Jurkat, Clone E6-1 (cell line): Measurements from ENCODE around the gene TTLL5.

ENCODE experiments used
- DNase-seq: peaks from one replicate; pipeline ENCODE4 v3.0.0-alpha.2; 2011; ENCODE audit warnings: low read depth, low spot score
- H3K4me3 ChIP-seq: 2 replicates; pipeline ENCODE4 v1.5.1; 2011; ENCODE audit warnings: mild to moderate bottlenecking, low read length, control low read depth, moderate library complexity

Gene TTLL5

GRCh38 chr14:75876530-75876929, 215.5 kb downstream of the TTLL5 start:
- no peak for DNase-seq
- H3K4me3 ChIP-seq, result no peak overlapping the region

GRCh38 chr14:75877292-75877691, 216.2 kb downstream of the TTLL5 start:
- DNase-seq, result peak; percentile 60
- no peak overlapping the region for H3K4me3 ChIP-seq

GRCh38 chr14:75877884-75878283, 216.8 kb downstream of the TTLL5 start:
- no peak overlapping the region for H3K4me3 ChIP-seq
- DNase-seq, result peak; percentile 75

GRCh38 chr14:75879031-75879430, 218.0 kb downstream of the TTLL5 start:
- no peak overlapping the region for H3K4me3 ChIP-seq
- DNase-seq, result no peak

GRCh38 chr14:75880512-75880911, 219.5 kb downstream of the TTLL5 start:
- no peak for DNase-seq
- H3K4me3 ChIP-seq, result no peak overlapping the region

GRCh38 chr14:75881994-75882393, 220.9 kb downstream of the TTLL5 start:
- no peak for DNase-seq
- H3K4me3 ChIP-seq, result no peak overlapping the region

- DNase-seq, result no peak
- H3K4me3 ChIP-seq, result no peak overlapping the region
These were observed 223.2 kb downstream of the TTLL5 start for GRCh38 chr14:75884198-75884611.

GRCh38 chr14:75885829-75886228, 224.8 kb downstream of the TTLL5 start:
- DNase-seq, result no peak
- H3K4me3 ChIP-seq, result no peak overlapping the region

GRCh38 chr14:75886636-75887348, 225.7 kb downstream of the TTLL5 start:
- H3K4me3 ChIP-seq, result no peak overlapping the region
- no peak for DNase-seq

- no peak overlapping the region for H3K4me3 ChIP-seq
- DNase-seq, result no peak
These were observed 227.9 kb downstream of the TTLL5 start for GRCh38 chr14:75888945-75889344.

GRCh38 chr14:75896341-75896740, 235.3 kb downstream of the TTLL5 start:
- no peak for DNase-seq

GRCh38 chr14:75904311-75904710, 243.3 kb downstream of the TTLL5 start:
- no peak overlapping the region for H3K4me3 ChIP-seq
- DNase-seq, result no peak

More at GRCh38 chr14:75896341-75896740, 235.3 kb downstream of the TTLL5 start:
- no peak overlapping the region for H3K4me3 ChIP-seq

GRCh38 chr14:75905147-75905904, 244.3 kb downstream of the TTLL5 start:
- peak; percentile 14 for DNase-seq
- H3K4me3 ChIP-seq, result no peak overlapping the region

GRCh38 chr14:75906228-75906627, 245.2 kb downstream of the TTLL5 start:
- H3K4me3 ChIP-seq, result no peak overlapping the region
- no peak for DNase-seq

- DNase-seq, result peak; percentile 51
These were observed 245.7 kb downstream of the TTLL5 start for GRCh38 chr14:75906680-75907280.

GRCh38 chr14:75907756-75908359, 246.8 kb downstream of the TTLL5 start:
- H3K4me3 ChIP-seq, result no peak overlapping the region
- no peak for DNase-seq

More at GRCh38 chr14:75906680-75907280, 245.7 kb downstream of the TTLL5 start:
- H3K4me3 ChIP-seq, result no peak overlapping the region

- DNase-seq, result no peak
These were observed 248.6 kb downstream of the TTLL5 start for GRCh38 chr14:75909630-75910029.

GRCh38 chr14:75910048-75910447, 249.0 kb downstream of the TTLL5 start:
- no peak for DNase-seq
- H3K4me3 ChIP-seq, result no peak overlapping the region

More at GRCh38 chr14:75909630-75910029, 248.6 kb downstream of the TTLL5 start:
- no peak overlapping the region for H3K4me3 ChIP-seq

GRCh38 chr14:75911883-75912282, 250.8 kb downstream of the TTLL5 start:
- H3K4me3 ChIP-seq, result no peak overlapping the region
- DNase-seq, result no peak

- DNase-seq, result no peak
These were observed 252.1 kb downstream of the TTLL5 start for GRCh38 chr14:75913183-75913582.

More at GRCh38 chr14:75913183-75913582, 252.1 kb downstream of the TTLL5 start:
- H3K4me3 ChIP-seq, result no peak overlapping the region
